B cell (primary cell): ENCODE measurements around the gene RIMBP2. TPM values are rescaled to one million over a fixed set of nuclear protein-coding genes. Genes with fewer than 3 reads are reported as not detected.

Source experiments
- ATAC-seq: fragments of 200-7000 bp; cut with Tn5 transposase; one replicate; pipeline ENCODE4 v1.10.0; 2021; ENCODE audit warnings: low read depth, mild to moderate bottlenecking, moderate number of reproducible peaks, moderate library complexity
- CTCF ChIA-PET: fragments of 350-600 bp; sonication (Branson Sonifier 250); formaldehyde crosslinking; loops from one replicate; lab custom pipeline; 2021; ENCODE audit warnings: antibody characterized with exemption, inconsistent platforms; lab: Charles Lee
- POLR2A ChIA-PET: fragments of 350-600 bp; sonication (Branson Sonifier 250); formaldehyde crosslinking; loops from one replicate; lab custom pipeline; 2021; ENCODE audit warnings: antibody characterized with exemption; lab: Charles Lee
- DNase-seq: peaks from one replicate; pipeline ENCODE4 v3.0.0; 2013
- H2AFZ ChIP-seq: 2 replicates; pipeline ENCODE4 v1.6.1; 2012; ENCODE audit warnings: mild to moderate bottlenecking, low read depth, low read length; ENCODE audit not compliant: insufficient read depth, poor library complexity, severe bottlenecking
- H3K27ac ChIP-seq, 2 donors: 1 replicate in 1 of 2; 2 replicates in 1 of 2; pipeline ENCODE4 v1.5.1; 2012 to 2013; ENCODE audit warnings: low read length in 2 of 2, mild to moderate bottlenecking in 2 of 2, moderate library complexity in 1 of 2
- H3K27me3 ChIP-seq, 4 experiments: fragments of 200-600 bp in 1 of 4; sonication (generic) in 1 of 4; replicated peaks in 1 of 4; 1 replicate in 2 of 4; 2 replicates in 2 of 4; pipeline versions ENCODE4 v1.6.1 to v1.7.0; 2013 to 2016; ENCODE audit warnings: low read length in 3 of 4, mild to moderate bottlenecking in 2 of 4, mixed read lengths in 1 of 4, moderate library complexity in 1 of 4; ENCODE audit not compliant: insufficient read depth in 4 of 4, control insufficient read depth in 3 of 4; ENCODE audit errors: control extremely low read depth in 1 of 4
- H3K36me3 ChIP-seq, 2 experiments: replicated peaks in 1 of 2; 1 replicate in 1 of 2; 2 replicates in 1 of 2; pipeline versions ENCODE4 v1.6.1 to v1.7.1; 2013; ENCODE audit warnings: low read length in 1 of 2; ENCODE audit not compliant: insufficient read depth in 2 of 2, control insufficient read depth in 1 of 2; ENCODE audit errors: control extremely low read depth in 1 of 2, extremely low read depth in 1 of 2
- H3K4me1 ChIP-seq, 2 donors: fragments of 200-600 bp in 1 of 2; sonication (generic) in 1 of 2; 1 replicate in 1 of 2; 2 replicates in 1 of 2; pipeline versions ENCODE4 v1.5.1 to v1.6.1; 2013 to 2017; ENCODE audit warnings: low read length in 2 of 2; ENCODE audit not compliant: control insufficient read depth in 2 of 2, insufficient read depth in 2 of 2
- H3K4me2 ChIP-seq: replicated peaks from 2 replicates; pipeline ENCODE3; 2012; ENCODE audit warnings: mild to moderate bottlenecking, low read depth, low read length; ENCODE audit not compliant: poor library complexity, severe bottlenecking
- H3K4me3 ChIP-seq, 5 experiments: fragments of 200-600 bp in 1 of 5; sonication (generic) in 1 of 5; 1 replicate in 3 of 5; 2 replicates in 2 of 5; pipeline versions ENCODE4 v1.5.1 to v1.7.0; 2011 to 2016; ENCODE audit warnings: low read length in 4 of 5, mild to moderate bottlenecking in 4 of 5, low read depth in 2 of 5, control low read depth in 1 of 5, moderate library complexity in 1 of 5; ENCODE audit not compliant: insufficient read depth in 1 of 5; ENCODE audit errors: control extremely low read depth in 1 of 5, extremely low read depth in 1 of 5
- H3K79me2 ChIP-seq: fragments of 200-600 bp; sonication (generic); one replicate; pipeline ENCODE4 v1.6.0; 2016; ENCODE audit warnings: low read length; ENCODE audit not compliant: control insufficient read depth, insufficient read depth
- H3K9ac ChIP-seq: fragments of 200-600 bp; sonication (generic); 2 replicates; pipeline ENCODE4 v1.6.1; 2017; ENCODE audit warnings: mild to moderate bottlenecking, low read length, moderate library complexity
- H3K9me3 ChIP-seq, 3 donors: one replicate each; pipeline versions ENCODE4 v1.6.1 to v1.7.1; 2013; ENCODE audit warnings: low read length in 2 of 3; ENCODE audit not compliant: control insufficient read depth in 2 of 3, insufficient read depth in 1 of 3; ENCODE audit errors: control extremely low read depth in 1 of 3
- H4K20me1 ChIP-seq: 2 replicates; pipeline ENCODE4 v1.6.0; 2012; ENCODE audit warnings: mild to moderate bottlenecking, low read length; ENCODE audit not compliant: insufficient read depth, control insufficient read depth, poor library complexity, severe bottlenecking
- H3K27ac Mint-ChIP-seq: one replicate; pipeline ENCODE4 v1.8.0; 2021; ENCODE audit warnings: mixed read lengths
- H3K27me3 Mint-ChIP-seq: one replicate; pipeline ENCODE4 v1.8.0; 2021; ENCODE audit warnings: mixed read lengths
- H3K4me1 Mint-ChIP-seq: one replicate; pipeline ENCODE4 v1.8.0; 2021; ENCODE audit warnings: mixed read lengths
- H3K4me3 Mint-ChIP-seq: one replicate; pipeline ENCODE4 v1.8.0; 2021; ENCODE audit warnings: mixed read lengths
- H3K9me3 Mint-ChIP-seq: one replicate; pipeline ENCODE4 v1.8.0; 2022; ENCODE audit warnings: mixed read lengths; ENCODE audit not compliant: insufficient read depth
- CTCF ChIP-seq: fragments of 200-600 bp; IDR thresholded peaks from one replicate; pipeline ENCODE4 v1.8.0; 2022; ENCODE audit warnings: antibody characterized with exemption, mild to moderate bottlenecking
- EZH2 ChIP-seq: IDR thresholded peaks from 2 replicates; pipeline ENCODE4 v1.6.1; 2012; ENCODE audit warnings: borderline replicate concordance, low read depth, mild to moderate bottlenecking, moderate library complexity, low read length; ENCODE audit not compliant: insufficient read depth, poor library complexity, severe bottlenecking
- whole genome bisulfite sequencing: methylation state at CpG from one replicate; pipeline ENCODE4 v1.1.5; 2013; ENCODE audit warnings: missing lambda C conversion rate; ENCODE audit not compliant: insufficient coverage; 5-methylcytosine and 5-hydroxymethylcytosine counted together
- intact Hi-C: fragments of 100-400 bp; cut with micrococcal nuclease; formaldehyde crosslinking; loops from one replicate; pipeline ENCODE4 v1.10.0; 2022
- polyA plus RNA-seq: library from polyadenylated mRNA; depleted of rRNA; stranded (reverse); fragments of >200 nt; gene quantifications from 2 replicates; pipeline ENCODE4 v1.2.3, GENCODE V29; 2012
- total RNA-seq, 2 donors: library from RNA; stranded (reverse); fragments of 120-200 nt in 1 of 2; gene quantifications; 1 replicate in 1 of 2; 2 replicates in 1 of 2; pipeline versions ENCODE4 v1.2.3 to v1.2.4, GENCODE V29; 2013 to 2022

RIMBP2 gene
- total and polyA plus RNA-seq, 2 donors (not counting 1 experiment from before 2014, with no cell fraction given), result not detected

GRCh38 chr12:130525384-130526172 lies 190.5 kb downstream of the RIMBP2 start:
- Mint-ChIP-seq H3K27me3 (peaks cover 4% of the 10 kb centered on the region), H3K27ac (no peak overlapping the region), H3K4me3 (no peak overlapping the region), H3K9me3 (no peaks in the 10 kb centered on the region), H3K4me1 (no peaks in the 10 kb centered on the region)
- H4K20me1 ChIP-seq, result no peaks in the 10 kb centered on the region
- ATAC-seq, result no peak
- intact Hi-C loops, result no loop called here
- no peak for DNase-seq
- H3K4me3 ChIP-seq, result no peak overlapping the region
- peaks cover 0 to 11% (median 0%) of the 10 kb centered on the region in 3 donors for H3K9me3 ChIP-seq
- no peaks in the 10 kb centered on the region for H3K4me1 ChIP-seq
- H3K79me2 ChIP-seq, result no peaks in the 10 kb centered on the region
- no peak overlapping the region for H3K27ac ChIP-seq
- H2AFZ ChIP-seq, result no peak overlapping the region
- TF ChIP-seq EZH2, result no peak
- no peak for TF ChIP-seq CTCF
- H3K4me2 ChIP-seq, result no peak overlapping the region
- POLR2A ChIA-PET, result no interaction called here
- WGBS, result 100% methylated on average over 3 of the region's 10 CpGs
- no peak overlapping the region for H3K9ac ChIP-seq
- CTCF ChIA-PET, result no interaction called here
- H3K27me3 ChIP-seq, result no peaks in the 10 kb centered on the region
- H3K36me3 ChIP-seq, result no peaks in the 10 kb centered on the region

- POLR2A ChIA-PET, result no interaction called here
- ATAC-seq, result no peak
- TF ChIP-seq CTCF, result no peak
- TF ChIP-seq EZH2, result no peak
- Mint-ChIP-seq H3K9me3 (no peaks in the 10 kb centered on the region), H3K27ac (no peak overlapping the region), H3K4me1 (no peaks in the 10 kb centered on the region), H3K27me3 (peaks cover 4% of the 10 kb centered on the region), H3K4me3 (no peak overlapping the region)
- no peak overlapping the region for H2AFZ ChIP-seq
- H4K20me1 ChIP-seq, result no peaks in the 10 kb centered on the region
- H3K9ac ChIP-seq, result no peak overlapping the region
- no peak overlapping the region for H3K4me3 ChIP-seq
- no peaks in the 10 kb centered on the region for H3K27me3 ChIP-seq
- H3K36me3 ChIP-seq, result no peaks in the 10 kb centered on the region
- H3K4me1 ChIP-seq, result no peaks in the 10 kb centered on the region
- WGBS, result 82% methylated on average over 8 of the region's 8 CpGs
- intact Hi-C loops, result no loop called here
- DNase-seq, result no peak
- no peak overlapping the region for H3K4me2 ChIP-seq
- peaks cover 0 to 11% (median 0%) of the 10 kb centered on the region in 3 donors for H3K9me3 ChIP-seq
- CTCF ChIA-PET, result no interaction called here
- no peaks in the 10 kb centered on the region for H3K79me2 ChIP-seq
- H3K27ac ChIP-seq, result no peak overlapping the region
Observed at GRCh38 chr12:130524759-130525158, 191.3 kb downstream of the RIMBP2 start.
